ENCODE measurements around the gene SHC2.

SHC2 gene

GRCh38 chr19:460877-461720 lies at the start of gene SHC2:
TSS of gene SHC2 (minus strand) at chr19:461033. CDS start at chr19:460996, 37 bp downstream.
- no peak for DNase-seq (ENCODE audit: low read depth in 3 of 3)

GRCh38 chr19:508204-509150 lies 47.6 kb upstream of the SHC2 start:
- no peak for DNase-seq (ENCODE audit: low read depth in 3 of 3)

GRCh38 chr19:507286-508203 lies 46.7 kb upstream of the SHC2 start, which contains the start of gene TPGS1:
TSS of gene TPGS1 (plus strand) at chr19:507497. CDS start at chr19:507507, 10 bp downstream.
- DNase-seq (ENCODE audit: low read depth in 3 of 3): peak; percentile 68 to 79 (median 79)

GRCh38 chr19:506404-507285 lies 45.8 kb upstream of the SHC2 start:
- peak; percentile 88 to 95 (median 91) for DNase-seq (ENCODE audit: low read depth in 3 of 3)

GRCh38 chr19:504616-505015 lies 43.8 kb upstream of the SHC2 start:
- no peak for DNase-seq (ENCODE audit: low read depth in 3 of 3)

GRCh38 chr19:501646-502045 lies 40.8 kb upstream of the SHC2 start:
- DNase-seq (ENCODE audit: low read depth in 3 of 3): no peak

- no peak for DNase-seq (ENCODE audit: low read depth in 3 of 3)
Observed at GRCh38 chr19:498977-499623, 38.3 kb upstream of the SHC2 start.

GRCh38 chr19:498511-498891 lies 37.7 kb upstream of the SHC2 start:
- DNase-seq (ENCODE audit: low read depth in 3 of 3): no peak

GRCh38 chr19:497869-498510 lies 37.2 kb upstream of the SHC2 start:
- no peak for DNase-seq (ENCODE audit: low read depth in 3 of 3)

- DNase-seq (ENCODE audit: low read depth in 3 of 3): no peak
Observed at GRCh38 chr19:497491-497868, 36.6 kb upstream of the SHC2 start.

- DNase-seq (ENCODE audit: low read depth in 3 of 3): no peak
Observed at GRCh38 chr19:496986-497385, 36.2 kb upstream of the SHC2 start.

GRCh38 chr19:496112-496665 lies 35.4 kb upstream of the SHC2 start, which contains the start of gene MADCAM1:
TSS of gene MADCAM1 (plus strand) at chr19:496486. CDS start at chr19:496500, 14 bp downstream.
- no peak for DNase-seq (ENCODE audit: low read depth in 3 of 3)

GRCh38 chr19:495402-496111 lies 34.7 kb upstream of the SHC2 start:
- DNase-seq (ENCODE audit: low read depth in 3 of 3): peak in 2 of 3 donors; percentile 41

GRCh38 chr19:495081-495401 lies 34.2 kb upstream of the SHC2 start:
- no peak for DNase-seq (ENCODE audit: low read depth in 3 of 3)

GRCh38 chr19:494171-495080 lies 33.6 kb upstream of the SHC2 start:
- DNase-seq (ENCODE audit: low read depth in 3 of 3): no peak

GRCh38 chr19:493391-494170 lies 32.7 kb upstream of the SHC2 start:
- DNase-seq (ENCODE audit: low read depth in 3 of 3): no peak

- DNase-seq (ENCODE audit: low read depth in 3 of 3): no peak
Observed at GRCh38 chr19:492091-492531, 31.3 kb upstream of the SHC2 start.

All from stimulated activated CD4-positive, alpha-beta T cell treated with anti-CD3 and anti-CD28 coated beads, TNF-alpha, amount 100 ng/mL, for 48 hours (primary cell).